ENCODE results near the gene FBXO48.
"Not testable (repeated sequence)": the region's sequence is repeated elsewhere in the genome, so short reads cannot be mapped to it uniquely, and the experiment has no call there.

The FBXO48 gene, protein sequence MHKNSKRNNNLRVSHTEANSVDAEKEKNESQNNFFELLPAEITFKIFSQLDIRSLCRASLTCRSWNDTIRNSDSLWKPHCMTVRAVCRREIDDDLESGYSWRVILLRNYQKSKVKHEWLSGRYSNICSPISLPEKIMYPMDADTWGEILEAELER

DNA sequence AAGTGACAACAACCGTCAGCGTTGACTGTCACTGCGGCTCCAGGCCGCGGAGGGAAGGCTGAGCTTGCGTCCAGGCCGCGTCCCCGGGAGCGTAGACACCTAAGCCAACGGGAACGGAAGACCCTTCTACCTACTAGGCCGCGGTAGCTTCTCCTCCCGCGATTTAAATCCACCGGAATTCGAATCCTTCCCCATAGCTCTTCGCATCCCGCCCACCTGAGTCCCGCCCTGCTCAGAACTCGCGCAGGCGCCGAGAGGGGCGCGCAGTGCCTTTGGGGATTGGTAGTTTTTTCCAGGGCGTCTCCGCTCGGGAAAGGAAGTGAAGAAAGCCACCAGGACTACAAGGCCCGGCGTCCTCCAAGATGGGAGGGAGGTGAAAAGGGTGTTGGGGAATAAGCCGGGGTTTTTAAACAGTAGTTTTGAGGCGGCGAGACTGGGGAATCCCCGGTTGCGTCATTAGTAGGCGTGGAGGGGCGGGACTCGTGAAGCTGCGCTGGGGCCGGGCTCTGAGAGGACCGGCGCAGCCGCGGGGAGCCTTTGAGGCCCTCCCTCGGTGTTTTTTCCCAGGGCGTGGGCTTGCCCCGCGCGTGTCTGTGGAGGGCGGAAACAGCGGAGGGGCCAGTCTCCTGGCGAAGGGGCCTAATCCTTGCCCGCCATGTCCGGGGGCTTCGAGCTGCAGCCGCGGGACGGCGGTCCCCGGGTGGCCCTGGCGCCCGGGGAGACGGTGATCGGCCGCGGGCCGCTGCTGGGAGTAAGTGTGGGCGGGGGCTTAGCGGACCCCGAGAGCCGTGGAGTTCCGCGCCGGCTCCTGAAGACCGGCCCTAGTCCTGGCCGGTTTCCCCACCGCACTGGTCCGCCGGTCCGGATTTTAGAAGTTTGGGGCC is at the start of gene FBXO48, which contains the start of gene APLF:
TSS of gene FBXO48 (minus strand) at position 218 of the 884 bp plus-strand sequence. CDS start 2,149 bp downstream, outside the sequence.
TSS of gene APLF (plus strand) at position 509 of the 884 bp plus-strand sequence. CDS start at position 656, 147 bp downstream.
- peak; percentile 98 for DNase-seq

DNA sequence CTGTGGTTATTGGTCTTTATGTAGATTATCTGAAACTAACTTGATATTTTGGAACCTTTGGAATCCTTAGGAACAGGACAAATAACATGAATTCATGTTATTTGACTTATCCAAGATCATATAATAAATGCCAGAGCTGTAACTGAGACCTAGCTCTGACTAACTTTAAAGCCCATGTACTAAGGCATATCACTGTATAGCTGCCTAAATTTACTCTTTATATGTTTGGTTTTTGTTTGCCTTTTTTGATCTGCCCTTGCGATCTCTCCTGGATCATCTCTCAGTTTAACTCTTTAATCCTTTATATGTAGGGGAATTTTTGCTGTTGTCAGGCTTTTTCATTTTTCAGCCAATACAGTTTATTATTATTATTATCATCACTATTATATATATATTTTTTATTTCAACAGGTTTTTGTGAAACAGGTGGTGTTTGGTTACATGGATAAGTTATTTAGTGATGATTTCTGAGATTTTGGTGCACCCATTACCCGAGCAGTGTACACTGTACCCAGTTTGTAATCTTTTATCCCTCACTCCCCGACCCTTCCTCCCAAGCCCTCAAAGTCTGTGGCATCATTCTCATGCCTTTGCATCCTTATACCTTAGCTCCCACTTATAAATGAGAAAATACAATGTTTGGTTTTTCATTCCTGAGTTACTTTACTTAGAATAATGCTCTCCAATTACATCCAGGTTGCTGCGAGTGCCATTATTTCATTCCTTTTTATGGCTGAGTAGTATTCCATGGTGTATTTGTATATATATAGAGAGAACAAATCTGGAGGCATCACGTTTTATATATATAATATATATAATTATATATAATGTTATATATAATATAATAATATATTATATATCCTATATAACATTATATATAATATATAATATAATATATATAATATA is 49.2 kb upstream of the FBXO48 start:
- DNase-seq = no peak

DNA sequence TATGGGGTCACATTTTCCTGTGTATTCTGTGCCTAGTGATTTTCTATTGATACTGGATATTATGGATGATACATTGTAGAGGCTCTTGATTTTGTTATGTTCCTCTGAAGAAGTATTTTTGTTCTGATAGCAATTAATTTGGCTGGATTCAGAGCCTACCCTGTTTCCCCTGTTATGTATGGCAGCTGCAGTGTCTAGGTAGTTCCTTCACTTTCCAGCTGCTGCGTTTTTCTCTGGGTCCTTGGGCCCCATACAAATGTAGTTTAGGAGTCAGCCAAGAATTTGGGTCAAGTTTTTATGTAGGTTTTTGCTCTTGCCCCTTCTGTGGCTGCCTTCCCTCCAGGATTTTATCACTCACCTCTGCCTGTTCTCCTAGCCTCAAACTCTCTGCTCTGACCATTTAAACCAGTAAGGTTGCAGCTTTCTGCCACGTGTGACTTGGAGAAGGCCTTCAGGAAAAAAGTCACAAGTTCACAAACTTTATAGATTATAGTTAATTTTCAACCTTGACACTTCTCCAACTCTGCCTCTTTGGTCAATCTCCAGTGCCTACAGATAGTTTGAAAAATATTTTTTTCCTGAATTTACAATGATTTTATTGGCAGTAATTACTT is 47.3 kb upstream of the FBXO48 start:
- no peak for DNase-seq

DNA sequence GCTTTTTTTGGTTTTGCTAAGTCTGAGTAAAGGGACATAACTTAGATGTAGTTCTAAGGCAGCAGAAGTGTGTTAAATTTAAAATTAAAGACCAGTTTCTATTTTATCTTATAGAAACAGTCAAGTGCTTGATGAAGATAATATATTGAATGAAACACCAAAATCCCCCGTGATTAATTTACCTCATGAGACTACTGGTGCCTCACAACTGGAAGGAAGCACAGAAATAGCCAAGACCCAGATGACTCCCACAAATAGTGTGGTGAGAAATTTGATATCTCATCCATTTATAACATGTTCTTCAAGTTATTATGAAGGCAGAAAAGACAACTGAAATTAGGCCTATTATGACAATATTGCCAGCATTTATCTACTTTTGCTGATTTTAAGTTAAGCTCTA is 45.9 kb upstream of the FBXO48 start:
- no peak for DNase-seq

DNA sequence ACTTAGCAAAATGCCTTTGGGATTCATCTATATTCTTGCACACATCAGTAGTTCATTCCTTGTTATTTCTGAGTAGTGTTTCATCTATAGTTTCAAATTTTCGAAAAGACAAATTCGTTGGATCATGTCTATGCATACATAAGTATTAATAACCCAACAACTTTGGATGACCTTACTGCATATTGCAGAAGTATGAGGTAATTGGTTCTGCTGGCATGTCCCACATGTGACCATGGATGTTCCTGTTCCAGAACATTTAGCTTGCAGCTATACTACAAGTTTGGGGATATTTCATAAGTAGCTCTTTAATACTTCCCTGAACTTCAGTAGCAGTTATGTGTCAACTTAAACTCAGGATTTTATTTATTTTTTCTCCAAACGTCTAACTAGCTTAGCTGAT is 45.2 kb upstream of the FBXO48 start:
- DNase-seq = no peak

DNA sequence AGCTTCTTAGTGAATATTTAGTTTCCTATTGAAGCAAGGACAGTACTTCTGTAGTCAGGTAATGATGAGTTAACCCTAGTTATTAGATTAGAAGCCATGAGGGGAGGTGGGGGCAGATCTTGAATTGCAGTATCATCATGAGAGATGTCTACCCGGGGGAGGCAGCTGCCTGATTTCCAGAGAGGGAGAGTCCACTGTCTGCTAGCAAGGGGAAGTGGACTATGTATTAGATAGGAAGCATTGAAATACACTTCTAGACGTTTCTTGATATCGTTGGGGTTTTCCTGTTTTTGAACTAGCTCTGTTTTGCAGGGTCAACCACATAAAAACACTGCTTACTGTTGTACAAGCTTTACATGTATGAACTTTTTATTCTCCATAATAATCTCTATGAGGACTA is 39.1 kb upstream of the FBXO48 start:
- DNase-seq = no peak

DNA sequence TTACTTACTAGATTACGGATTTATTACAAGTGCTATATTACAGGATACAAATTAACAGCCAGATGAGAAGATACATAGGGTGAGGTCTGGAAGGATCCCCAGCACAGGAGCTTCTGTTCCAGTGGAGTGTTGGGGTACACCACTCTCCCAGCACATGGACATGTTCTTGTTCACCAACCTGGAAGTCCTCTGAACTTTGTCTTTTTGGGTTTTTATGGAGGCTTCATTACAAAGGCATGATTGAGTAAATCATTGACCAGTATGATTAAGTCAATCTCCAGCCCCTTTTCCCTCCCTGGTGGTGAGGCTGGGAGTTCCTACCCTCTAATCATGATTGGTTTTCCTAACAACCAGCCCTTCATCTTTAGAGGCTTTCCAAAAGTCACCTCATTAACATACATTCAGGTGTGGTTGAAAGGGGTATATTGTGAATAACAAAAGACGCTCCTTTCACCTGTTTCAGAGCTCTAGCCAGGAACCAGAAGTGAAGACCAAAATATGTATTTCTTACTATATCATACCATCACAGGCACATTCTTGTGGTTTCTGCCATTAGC is 38.6 kb upstream of the FBXO48 start:
- no peak for DNase-seq

DNA sequence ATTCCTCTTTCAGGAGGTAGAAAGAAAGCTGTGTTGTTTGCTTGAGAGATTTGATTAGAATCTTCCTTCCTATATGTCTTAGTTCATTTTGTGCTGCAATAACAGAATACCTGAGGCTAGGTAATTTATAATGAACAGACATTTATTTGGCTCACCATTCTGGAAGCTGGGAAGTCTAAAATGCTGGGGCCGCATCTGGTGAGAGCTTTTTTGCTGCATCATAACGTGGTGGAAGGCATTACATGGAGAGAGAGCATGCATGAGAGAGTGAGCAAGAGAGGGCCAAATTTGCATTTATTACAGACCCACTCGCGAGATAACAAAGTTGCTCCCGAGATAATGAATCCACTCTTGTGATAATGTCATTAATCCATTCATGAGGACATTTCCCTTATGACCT is 34.7 kb upstream of the FBXO48 start:
- DNase-seq = no peak

DNA sequence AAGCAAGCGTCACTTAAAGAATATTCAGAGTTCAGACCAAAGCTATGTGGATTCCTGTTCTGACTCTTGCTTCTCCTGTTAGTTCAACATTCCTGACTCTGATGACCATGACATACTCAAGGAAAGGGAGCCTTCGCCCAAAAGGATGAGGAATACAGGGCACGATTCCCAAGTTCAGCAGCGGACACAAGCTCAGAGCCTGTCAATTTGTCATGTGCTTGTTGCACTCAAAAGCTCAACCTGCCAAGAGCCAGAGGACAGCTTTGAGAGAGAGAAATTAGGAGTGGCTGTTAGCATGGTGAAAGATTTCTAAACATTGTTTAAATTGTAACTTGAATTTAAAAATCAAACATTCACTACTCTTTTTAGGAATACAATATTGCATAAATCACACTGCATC is 33.6 kb upstream of the FBXO48 start:
- DNase-seq = no peak

DNA sequence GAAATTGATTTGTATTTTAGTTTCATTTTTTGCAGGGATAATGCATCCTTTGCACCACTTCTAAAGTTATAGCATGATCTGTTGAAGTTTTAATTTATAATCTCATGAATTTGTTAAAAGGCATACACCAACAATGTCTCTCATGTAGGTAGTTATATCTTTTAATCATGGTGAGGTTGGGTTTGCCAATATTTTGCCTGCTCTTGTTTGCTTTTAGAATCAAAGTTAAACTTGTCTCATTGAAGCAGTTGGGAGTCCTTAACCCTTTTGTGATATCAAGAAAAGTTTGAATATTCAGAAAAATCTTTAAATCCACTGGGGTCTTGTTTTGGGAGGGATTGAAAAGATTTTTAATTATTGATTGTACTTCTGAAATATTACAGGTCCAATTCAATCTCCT is 32.0 kb upstream of the FBXO48 start:
- DNase-seq = no peak

DNA sequence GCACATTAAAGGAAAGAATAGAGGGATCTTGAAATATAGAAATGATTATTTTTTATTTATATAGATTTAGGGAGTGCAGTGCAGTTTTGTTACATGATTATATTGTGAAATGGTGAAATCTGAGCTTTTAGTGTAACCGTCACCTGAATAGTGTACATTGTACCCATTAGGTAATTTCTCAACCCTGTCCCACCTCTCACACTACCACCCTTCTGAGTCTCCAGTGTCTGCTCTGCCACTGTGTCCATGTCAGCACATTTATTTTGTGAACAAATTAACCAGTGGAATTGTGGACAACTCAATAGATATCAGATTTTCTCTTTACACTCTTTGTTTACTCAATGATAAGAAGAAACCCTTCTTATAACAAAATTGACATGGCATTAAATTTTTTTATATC is 24.5 kb upstream of the FBXO48 start:
- no peak for DNase-seq

DNA sequence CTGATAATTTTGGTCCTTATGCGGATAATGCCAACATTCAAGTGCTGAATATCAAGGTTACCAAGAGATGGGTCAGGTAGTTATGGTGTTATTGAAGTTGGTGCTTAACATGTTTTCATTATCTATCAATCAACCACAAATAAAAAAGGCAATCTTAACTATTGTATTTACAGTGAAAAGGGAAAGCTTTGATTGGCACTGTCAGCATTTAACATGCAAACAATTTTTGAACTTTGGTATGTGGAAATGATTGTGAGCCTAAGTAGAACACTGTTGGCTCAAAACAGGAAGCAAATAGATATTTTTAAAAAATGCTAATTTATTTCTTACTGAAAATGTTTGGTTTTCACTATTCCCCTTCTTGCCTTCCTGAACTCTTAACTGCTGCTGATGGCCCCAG is 22.2 kb upstream of the FBXO48 start:
- DNase-seq = no peak

DNA sequence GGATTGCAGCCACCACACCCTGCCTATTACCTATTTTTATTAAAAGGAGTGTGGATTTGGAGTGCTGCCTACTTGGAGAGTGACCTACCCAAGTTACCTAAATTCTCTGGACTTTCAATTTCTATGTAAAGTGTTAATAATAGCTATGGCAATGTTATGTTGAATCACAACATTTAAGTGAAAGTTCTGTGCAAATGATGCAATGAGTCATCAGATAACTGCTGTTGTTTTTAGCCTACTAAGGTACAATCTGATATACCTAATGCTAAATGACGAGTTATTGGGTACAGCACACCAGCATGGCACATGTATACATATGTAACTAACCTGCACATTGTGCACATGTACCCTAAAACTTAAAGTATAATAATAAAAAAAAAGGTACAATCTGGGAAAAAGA is 21.5 kb upstream of the FBXO48 start:
- DNase-seq = not testable (repeated sequence)

DNA sequence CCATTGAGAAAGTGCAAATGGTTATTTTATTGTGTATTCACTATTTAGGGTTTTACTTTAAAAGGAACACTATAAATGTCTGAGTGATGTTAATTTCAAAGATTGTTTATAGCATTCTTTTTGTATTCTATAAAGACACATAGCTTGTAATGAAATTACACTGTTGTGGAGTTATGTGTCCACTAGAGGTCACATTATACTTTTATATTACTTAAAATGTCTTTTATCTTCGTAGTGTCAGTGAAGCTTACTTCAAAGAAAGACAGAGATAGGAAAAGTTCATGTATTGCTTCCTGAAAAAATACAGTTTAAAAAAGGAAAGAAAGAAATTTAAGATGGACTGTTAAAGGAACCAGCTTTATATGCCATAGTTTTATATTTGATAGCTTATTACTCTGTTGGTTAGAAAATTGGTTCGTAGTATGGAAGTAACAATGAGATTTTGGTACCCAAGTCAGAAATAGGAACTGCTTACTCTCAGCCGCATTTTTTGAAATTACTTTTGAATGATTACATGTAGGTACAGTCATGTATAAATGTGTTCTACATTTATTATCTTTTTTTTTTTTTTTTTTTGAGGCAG is 20.8 kb upstream of the FBXO48 start:
- DNase-seq = no peak

DNA sequence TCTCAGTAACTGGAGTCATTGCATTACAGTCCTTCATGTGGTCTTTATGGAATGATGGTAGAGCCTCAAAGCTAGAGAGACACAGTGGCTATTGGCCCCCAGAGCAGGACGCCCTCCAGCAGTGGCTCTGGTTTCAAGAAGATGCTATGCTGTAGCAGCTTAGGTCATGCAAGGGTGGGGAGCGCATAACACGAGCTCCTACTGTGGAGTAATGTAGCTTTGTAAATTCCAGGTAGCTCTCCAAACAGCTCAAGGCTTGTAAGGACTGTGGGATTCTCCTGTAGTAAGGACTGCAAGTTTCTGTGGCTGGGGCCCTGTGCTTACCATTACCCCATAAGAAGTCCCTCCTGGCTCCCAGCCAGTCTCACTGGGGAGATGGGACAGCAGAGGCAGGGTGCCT is 15.9 kb upstream of the FBXO48 start:
- no peak for DNase-seq

DNA sequence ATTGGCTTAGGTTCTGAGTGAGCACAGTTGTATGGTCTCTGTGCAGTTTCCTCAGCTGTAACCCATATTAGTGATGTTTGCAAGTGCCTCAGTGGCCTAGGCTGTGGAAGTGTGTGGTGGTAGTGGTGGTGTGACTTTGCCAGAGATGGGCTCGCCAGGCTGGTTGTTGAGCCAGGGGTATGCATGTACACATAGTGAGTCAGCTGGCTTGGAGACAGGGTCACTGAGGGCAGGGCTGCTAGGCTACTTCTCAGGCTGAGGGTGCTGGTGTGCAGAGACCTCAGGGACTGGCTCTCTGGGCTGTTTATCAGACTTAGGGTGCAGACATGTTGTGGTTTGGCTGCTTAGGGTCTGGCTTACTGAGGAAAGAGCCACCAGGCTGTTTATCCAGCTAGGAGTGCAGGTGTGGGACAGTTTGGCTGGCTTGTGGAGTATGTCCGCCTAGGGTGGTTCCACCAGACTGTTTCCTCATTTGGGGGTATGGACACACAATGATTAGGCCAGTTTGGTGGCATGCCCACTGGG is 15.3 kb upstream of the FBXO48 start:
- DNase-seq = no peak

DNA sequence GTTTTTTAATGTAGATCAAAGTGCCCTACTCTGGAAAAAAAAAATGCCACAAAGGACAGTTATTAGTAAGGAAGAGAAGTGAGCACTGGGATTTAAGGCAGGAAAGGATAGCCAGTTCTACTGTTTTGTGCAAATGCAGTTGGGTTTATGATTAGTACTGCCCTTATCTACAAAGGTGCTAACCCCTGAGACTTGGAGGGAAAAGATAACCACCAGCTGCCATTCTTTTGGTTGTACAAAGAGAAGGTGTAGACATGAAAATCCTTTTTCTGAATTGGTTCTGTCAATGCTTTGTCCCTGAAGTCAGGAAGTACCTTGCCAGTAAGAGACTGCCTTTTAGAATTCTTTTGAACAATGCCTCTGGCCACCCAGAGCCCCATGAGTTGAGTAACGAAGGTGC is 11.6 kb upstream of the FBXO48 start:
- DNase-seq = no peak

DNA sequence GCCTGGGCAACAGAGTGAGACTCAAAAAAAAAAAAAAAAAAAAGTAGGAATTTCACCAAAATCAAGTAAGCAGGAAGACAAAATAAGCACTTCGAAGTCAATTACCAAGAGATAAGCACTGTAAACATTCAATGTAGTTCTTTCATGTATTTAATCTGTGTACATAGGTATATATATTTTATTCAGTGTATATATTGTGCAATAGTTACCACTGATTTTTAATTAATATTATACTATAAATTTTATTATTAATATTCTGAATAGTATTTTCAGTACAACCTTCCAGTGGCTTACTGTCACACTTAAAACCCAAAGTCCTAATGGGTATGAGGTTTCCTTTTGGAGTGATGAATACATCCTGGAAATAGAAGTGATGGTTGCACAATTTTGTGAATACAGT is 9.4 kb upstream of the FBXO48 start:
- DNase-seq = no peak

DNA sequence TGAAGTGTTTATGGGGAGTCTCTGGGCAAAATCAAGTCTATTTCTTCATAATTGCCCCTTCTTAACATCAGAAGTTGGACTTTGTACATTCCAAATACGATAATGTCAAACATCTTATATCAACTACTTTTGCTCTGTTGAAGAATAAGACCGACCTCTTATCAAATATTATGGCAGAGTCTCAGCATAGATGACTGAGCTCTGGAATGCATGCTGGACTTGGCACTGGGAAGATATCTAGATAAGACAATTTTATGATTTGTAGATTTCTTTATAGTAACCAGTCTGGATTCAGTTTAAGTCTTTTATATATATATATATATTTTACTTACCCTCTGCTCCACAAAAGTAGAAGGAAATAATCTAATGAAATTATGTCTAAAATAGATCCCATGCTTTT is 8.5 kb upstream of the FBXO48 start:
- no peak for DNase-seq

DNA sequence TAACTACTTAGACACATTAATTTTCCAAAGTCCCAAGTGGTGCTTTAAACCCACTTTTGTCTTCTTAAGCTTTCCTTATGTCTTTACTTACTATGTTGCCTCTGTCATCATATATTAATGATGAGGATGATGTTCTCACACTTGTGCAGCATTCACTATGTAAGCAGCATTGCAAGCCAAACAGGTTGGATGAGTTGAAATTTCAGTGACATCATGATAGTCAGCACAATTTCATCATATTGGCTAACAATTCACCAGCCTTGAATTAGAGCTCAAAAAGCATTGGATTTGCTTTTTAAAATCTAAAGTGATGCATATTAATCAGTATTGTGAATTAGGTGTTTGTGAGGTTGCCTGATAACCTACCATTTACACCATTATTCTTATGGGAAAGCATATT is 8.0 kb upstream of the FBXO48 start:
- DNase-seq = no peak

DNA sequence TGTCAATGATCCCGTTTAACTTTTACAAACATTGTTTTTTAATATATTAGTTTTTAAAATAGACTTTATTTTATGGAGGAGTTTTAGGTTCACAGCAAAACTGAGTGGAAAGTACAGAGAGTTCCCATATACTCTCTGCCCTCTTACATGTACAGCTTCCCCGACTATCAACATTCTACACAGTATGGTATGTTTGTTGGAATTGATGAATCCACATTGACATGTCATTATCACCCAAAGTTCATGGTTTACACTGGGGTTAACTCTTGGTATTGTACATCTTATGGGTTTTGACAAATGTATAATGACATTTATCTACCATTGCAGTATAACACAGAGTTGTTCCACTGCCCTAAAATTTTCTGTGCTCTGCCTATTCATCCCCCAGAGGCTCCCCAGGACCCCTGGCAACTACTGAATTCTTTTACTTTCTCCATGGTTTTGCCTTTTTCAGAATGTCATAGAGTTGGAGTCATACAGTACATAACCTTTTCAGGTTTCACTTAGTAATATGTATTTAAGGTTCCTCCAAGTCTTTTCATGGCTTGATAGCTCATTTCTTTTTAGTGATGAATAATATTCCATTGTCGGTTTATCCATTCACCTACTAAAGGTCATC is 5.8 kb upstream of the FBXO48 start:
- DNase-seq = no peak

DNA sequence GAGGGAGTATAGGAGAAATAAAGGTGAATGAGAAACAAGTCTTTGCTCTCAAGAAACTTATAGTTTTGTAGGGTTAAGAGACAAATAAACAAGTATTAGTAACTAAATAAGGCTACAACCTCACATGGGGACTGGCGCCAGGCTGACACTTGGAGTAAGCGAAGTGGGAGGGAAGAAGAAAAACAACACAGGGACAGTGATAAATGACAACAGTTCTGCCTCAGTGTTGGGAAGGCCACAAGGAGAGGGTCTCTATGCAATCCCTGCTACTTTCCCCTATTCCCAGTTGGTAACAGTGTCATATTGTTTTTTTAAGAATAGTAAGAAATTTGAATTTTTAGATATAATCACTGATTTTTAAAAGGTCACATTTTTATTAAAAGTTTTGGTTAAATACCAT is 4.3 kb upstream of the FBXO48 start:
- no peak for DNase-seq
